ENCODE measurements around the gene GGTLC1.
A peak's percentile ranks its signal among the peaks of the same experiment; 100 is the strongest.

The GGTLC1 gene

GRCh38 chr20:23988561-23988960 is at the start of gene GGTLC1:
Gene GGTLC1 (minus strand): TSS chr20:23988779. CDS start chr20:23986611, 2,168 bp downstream.
- no peak for FAIRE-seq
- DNase-seq (ENCODE audit: insufficient read length, low spot score), result no peak

- DNase-seq (ENCODE audit: insufficient read length, low spot score) (no peak), FAIRE-seq (no peak)
Observed at GRCh38 chr20:24034820-24035219, 46.2 kb upstream of the GGTLC1 start.

GRCh38 chr20:24033565-24033964 is 45.0 kb upstream of the GGTLC1 start:
- DNase-seq (ENCODE audit: insufficient read length, low spot score) (no peak), FAIRE-seq (no peak)

GRCh38 chr20:24033151-24033550 is 44.6 kb upstream of the GGTLC1 start:
- no peak for DNase-seq (ENCODE audit: insufficient read length, low spot score)
- FAIRE-seq, result no peak

DNA sequence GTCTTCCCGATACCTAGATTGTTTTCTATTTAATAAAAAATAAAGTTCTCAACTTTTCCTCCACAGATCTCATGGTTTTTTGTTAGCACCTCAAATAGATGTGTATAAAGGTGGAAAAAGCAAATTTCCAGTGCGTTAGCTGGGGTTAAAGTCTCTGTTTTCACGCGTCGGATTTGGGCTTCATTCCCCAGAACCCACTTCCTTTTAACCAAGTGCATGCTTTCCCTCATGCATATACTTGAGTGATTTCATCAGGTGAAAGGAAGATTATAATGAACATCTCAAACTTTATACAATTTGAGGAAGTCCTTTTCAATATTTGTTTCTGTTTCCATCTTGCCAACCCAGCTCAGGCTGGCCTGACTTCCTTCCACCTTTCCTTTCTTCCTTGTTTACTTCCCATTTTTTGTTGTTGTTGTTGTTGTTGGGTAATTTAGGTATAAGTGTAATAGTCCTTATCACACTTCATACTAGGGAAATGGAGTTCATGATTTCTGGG is 43.9 kb upstream of the GGTLC1 start:
- DNase-seq (ENCODE audit: insufficient read length, low spot score) (no peak), FAIRE-seq (no peak)

- no peak for FAIRE-seq
- peak; percentile 4 for DNase-seq (ENCODE audit: insufficient read length, low spot score)
Observed at GRCh38 chr20:24027229-24027628, 38.6 kb upstream of the GGTLC1 start.

- DNase-seq (ENCODE audit: insufficient read length, low spot score) (no peak), FAIRE-seq (no peak)
Observed at GRCh38 chr20:24022621-24023180, 34.1 kb upstream of the GGTLC1 start.

DNA sequence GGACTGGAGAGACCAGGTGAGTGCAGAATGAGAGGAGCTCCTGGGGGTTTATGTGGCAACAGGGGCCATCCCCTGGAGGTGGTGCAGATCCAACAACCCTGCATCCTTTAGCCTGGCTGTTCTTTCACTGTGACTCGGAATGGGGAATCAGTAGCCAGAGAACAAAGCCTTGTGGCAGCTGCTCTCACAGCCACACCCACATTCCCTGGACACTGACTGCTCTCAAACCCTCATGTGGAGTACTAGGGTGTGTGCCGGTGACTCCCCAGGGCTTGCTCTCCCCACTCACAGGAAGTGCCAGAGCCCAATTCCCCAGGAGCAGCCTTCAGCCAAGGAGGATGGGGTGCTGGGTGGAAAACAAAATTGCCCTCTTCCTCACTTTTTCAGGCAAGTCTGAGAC is 30.2 kb upstream of the GGTLC1 start:
- no peak for FAIRE-seq
- no peak for DNase-seq (ENCODE audit: insufficient read length, low spot score)

GRCh38 chr20:24017458-24017755 is 28.8 kb upstream of the GGTLC1 start:
- FAIRE-seq (no peak), DNase-seq (ENCODE audit: insufficient read length, low spot score) (no peak)

DNA sequence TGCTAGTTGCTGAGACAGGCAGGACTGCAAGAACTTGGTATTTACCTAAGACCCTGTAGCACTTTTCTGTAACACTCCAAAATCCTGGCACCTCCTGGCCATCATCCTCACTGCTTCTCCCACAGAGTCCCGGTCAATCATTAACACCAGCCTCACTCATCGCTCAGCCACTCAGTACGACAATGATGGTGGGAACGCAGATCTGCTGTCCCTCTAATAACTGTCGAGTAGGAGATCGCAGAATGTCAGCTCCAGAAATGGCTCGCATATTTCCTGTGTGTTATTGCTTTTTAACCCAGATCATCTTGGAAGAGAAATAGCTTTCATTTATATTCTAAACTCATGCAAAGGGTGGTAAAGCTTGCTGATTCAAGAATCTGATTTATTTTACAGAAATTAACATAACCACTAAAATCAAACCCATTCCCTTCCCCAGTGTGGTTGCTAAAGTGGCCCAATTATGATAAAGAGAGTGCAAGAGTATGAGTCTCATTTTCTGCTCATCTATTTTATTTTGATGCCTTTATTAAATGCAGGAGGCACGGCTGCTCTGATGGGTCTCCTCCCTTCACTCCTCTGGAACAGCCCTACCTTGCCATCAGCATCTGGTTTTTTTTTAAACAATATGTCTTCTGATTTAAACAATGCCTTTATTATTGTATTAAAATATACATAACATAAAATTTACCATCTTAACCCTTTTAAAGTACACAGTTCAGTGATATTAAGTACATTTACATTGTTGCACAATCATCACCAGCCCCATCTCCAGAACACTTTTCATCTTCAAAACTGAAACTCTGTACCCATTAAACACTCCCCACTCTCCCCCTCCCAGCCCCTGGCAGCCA is 28.3 kb upstream of the GGTLC1 start:
- FAIRE-seq (no peak), DNase-seq (ENCODE audit: insufficient read length, low spot score) (no peak)

- DNase-seq (ENCODE audit: insufficient read length, low spot score) (no peak), FAIRE-seq (no peak)
Observed at GRCh38 chr20:24013953-24014352, 25.4 kb upstream of the GGTLC1 start.

GRCh38 chr20:24011282-24011681 is 22.7 kb upstream of the GGTLC1 start:
- DNase-seq (ENCODE audit: insufficient read length, low spot score), result no peak
- FAIRE-seq, result no peak

- FAIRE-seq (no peak), DNase-seq (ENCODE audit: insufficient read length, low spot score) (no peak)
Observed at GRCh38 chr20:24007758-24008157, 19.2 kb upstream of the GGTLC1 start.

- DNase-seq (ENCODE audit: insufficient read length, low spot score) (no peak), FAIRE-seq (no peak)
Observed at GRCh38 chr20:24007073-24007595, 18.6 kb upstream of the GGTLC1 start.

GRCh38 chr20:24006626-24007025 is 18.0 kb upstream of the GGTLC1 start:
- FAIRE-seq, result no peak

GRCh38 chr20:24004471-24004870 is 15.9 kb upstream of the GGTLC1 start:
- FAIRE-seq (no peak), DNase-seq (ENCODE audit: insufficient read length, low spot score) (no peak)

More at GRCh38 chr20:24006626-24007025, 18.0 kb upstream of the GGTLC1 start:
- no peak for DNase-seq (ENCODE audit: insufficient read length, low spot score)

GRCh38 chr20:24002896-24003295 is 14.3 kb upstream of the GGTLC1 start:
- DNase-seq (ENCODE audit: insufficient read length, low spot score), result no peak
- FAIRE-seq, result no peak

DNA sequence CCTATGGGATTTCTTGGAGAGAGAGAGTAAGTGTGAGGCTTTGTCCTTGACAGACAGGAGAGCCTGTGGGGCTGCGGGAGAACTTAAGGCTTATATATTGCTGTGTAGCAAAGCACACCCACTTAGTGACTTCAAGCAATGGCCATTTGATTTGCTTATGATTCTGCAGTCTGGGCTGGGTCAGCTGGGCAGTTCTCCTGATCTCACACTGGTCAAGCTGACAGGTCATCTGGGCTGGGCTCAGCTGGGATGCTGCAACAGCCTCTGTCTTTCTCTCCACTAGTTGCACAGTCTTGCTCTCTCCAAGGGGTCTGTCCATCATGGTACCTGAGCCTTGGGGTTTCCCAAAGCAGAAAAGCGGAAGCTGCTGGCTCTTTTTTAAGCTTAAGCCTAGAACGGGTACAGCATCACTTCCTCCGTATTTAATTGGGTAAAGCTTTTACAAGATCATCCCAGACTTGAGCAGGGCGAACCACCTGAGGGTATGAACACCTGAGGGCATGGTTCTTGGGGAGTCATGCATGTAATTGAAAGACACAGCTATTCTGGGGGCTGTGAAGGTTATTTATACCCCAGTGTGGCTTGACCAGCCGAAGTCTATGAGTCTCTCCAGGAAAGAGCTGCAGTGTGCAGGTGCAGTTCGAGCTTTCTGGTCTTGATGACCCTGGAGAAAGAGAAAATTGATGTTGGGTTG is 13.3 kb upstream of the GGTLC1 start:
- FAIRE-seq (no peak), DNase-seq (ENCODE audit: insufficient read length, low spot score) (no peak)

DNA sequence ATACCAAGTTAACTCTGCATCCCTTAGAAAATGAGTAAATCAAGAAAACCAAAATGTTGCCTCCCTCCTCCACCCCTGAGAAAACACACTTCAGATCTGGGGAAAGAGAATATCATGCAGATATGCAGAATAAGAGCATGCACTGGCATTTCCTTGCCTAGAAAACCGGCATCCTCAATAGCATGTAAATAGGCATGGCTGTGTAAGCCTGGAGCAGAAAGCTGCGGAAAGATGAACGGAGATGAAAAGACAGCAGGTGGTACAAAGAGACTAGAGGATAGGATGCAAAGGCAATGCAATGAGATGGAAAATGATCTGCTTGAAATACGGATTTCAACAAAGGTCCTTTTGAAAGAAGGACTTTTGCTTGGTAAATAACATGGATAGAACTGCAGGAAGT is 10.3 kb upstream of the GGTLC1 start:
- FAIRE-seq (no peak), DNase-seq (ENCODE audit: insufficient read length, low spot score) (no peak)

GRCh38 chr20:23998392-23998791 is 9.8 kb upstream of the GGTLC1 start:
- no peak for DNase-seq (ENCODE audit: insufficient read length, low spot score)
- no peak for FAIRE-seq

- FAIRE-seq (no peak), DNase-seq (ENCODE audit: insufficient read length, low spot score) (peak; percentile 10)
Observed at GRCh38 chr20:23995905-23996666, 7.5 kb upstream of the GGTLC1 start.

Data from GM19239 (cell line).